Measurements from ENCODE around the gene EXOC6B. TPM values are rescaled to one million over a fixed set of nuclear protein-coding genes. Genes with fewer than 3 reads are reported as not detected.

Gene EXOC6B
- total RNA-seq, 2 donors from 2014 or later: 48.2 to 65.4 TPM

DNA sequence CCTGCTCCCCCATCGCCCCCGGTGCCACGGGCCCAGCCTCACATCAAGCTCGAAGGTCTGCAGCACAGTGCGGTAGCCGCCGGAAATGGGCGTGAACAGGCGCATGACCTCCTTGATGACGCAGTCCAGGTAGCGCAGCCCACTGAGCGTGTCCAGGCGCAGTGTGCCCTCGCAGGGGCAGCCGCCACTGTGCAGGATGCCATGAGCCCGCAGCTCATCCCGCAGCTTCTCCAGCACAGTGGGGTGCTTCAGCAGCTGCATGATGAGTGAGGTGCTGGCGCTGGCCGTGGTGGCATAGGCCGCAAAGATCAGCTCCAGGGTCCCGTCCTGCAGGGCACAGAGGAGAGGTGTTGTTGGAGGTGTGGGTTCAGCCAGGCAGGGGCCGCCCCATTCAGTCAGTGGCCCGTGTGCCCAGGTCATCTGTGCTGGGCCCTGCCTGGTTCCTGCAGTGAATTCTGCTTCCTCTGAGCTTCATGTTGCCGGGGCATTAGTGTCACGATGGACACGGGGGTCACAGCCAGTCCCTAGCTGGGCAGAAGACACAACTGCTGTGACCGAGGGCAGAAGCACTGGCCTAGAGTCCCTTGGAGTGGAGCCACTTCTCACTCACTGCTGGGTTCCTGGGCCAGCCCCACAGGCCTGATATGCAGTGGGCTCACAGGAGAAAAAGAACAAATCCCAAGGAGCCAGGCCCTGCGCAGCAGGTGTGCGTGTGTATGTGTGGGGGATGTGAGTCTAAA, 692.7 kb downstream of the EXOC6B start:
- intact Hi-C loops (cut with DNase I): no loop called here
- no peak for DNase-seq (ENCODE audit: low spot score)

- intact Hi-C loops (cut with DNase I): no loop called here
- no peak for DNase-seq (ENCODE audit: low spot score)
Measured at GRCh38 chr2:72131916-72132841, 693.7 kb downstream of the EXOC6B start.

DNA sequence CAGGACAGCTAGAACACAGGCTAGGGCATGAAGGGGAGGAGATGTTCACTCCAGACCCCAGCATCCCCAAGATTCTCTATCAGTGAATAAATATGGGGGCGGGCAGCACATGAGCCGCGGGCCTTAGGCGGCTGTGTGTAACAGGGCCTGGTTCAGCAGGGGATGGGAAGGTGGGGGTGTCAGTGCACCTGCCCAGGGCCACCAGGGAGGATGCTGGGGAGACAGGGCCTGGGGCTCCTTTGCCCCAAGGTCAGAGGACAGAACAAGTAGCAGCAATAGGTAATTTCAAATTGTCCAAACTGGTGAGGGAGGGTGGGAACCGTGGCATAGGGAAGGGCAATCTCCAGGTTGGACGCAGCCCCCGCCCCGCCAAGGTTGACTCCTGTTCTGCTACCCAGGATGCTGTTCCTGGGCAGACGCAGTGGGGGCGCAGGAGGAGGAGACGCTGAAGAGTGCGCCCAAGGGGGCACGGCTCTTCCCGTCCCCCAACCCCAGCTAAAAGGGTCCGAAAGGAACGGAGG, 694.4 kb downstream of the EXOC6B start:
- intact Hi-C loops (cut with DNase I): no loop called here
- DNase-seq (ENCODE audit: low spot score): no peak

DNA sequence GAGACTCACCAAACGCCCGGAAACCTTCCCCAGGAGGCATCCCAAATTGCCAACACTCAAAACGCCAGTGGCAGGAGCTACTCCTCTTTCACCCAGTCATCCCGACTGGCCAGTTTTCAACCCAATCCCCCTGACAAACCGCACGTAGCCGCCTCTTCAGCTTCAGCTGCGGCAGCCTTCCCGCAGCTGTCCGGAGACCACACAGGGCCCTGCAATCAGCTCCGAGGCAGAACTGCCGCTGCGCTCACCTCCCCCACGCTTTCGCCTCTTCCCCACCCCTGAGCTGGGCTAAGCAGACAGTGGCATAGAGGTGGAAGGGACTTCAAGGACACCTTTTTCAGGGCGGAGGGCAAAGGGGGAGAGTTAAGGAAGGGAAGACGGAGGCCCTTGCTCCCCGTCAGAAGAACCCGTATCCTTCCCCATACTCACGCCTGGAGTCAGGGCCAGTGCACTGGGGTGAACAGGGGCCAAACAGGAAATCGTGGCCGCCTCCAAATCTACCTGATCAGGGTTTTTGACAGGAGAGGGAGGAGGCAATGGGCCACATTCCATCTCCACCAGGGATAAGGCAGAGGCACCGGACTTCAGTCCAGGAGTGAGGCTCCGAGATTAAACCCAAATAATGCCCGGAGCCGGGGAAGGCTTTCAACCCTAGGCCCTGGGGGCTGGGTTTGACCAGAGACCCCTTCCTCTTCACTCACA, 695.0 kb downstream of the EXOC6B start:
- intact Hi-C loops (cut with DNase I): no loop called here
- DNase-seq (ENCODE audit: low spot score): no peak

DNA sequence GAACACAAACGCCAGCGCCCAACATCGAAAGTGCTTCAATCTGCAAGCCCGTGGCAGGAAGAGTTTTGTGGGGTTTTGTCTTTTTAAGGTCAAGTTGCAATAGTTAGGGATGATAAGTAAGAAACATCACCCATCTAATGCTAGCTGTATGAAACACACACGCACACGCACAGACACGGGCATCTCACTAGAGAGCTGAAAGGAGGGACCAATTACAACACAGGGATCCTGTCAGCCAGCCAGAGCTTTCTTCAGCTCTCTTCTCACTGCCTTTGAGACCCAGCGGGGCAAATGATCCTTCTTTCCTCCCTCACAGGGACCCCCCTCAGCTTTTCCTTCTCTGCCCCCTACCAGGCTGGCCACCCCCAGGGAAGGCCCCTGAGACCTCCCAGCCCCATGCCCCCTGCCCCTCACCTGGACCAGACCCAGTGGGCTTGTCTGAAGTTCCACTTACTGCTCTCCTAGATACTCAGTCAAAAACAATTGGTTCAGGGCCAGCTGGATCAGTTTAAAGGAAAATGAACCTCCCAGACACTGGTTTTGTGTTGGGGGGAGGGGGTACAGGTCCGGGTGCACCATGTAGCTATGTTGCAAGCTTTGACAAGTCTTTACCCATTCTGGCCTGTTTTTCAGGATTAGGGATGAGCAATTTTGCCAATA, 696.0 kb downstream of the EXOC6B start:
- intact Hi-C loops (cut with DNase I): no loop called here
- peak; percentile 22 for DNase-seq (ENCODE audit: low spot score)

GRCh38 chr2:72128843-72129227, 697.0 kb downstream of the EXOC6B start:
- intact Hi-C loops (cut with DNase I): no loop called here
- no peak for DNase-seq (ENCODE audit: low spot score)

GRCh38 chr2:72128059-72128842, 697.6 kb downstream of the EXOC6B start:
- peak; percentile 50 for DNase-seq (ENCODE audit: low spot score)
- intact Hi-C loops (cut with DNase I): no loop called here

DNA sequence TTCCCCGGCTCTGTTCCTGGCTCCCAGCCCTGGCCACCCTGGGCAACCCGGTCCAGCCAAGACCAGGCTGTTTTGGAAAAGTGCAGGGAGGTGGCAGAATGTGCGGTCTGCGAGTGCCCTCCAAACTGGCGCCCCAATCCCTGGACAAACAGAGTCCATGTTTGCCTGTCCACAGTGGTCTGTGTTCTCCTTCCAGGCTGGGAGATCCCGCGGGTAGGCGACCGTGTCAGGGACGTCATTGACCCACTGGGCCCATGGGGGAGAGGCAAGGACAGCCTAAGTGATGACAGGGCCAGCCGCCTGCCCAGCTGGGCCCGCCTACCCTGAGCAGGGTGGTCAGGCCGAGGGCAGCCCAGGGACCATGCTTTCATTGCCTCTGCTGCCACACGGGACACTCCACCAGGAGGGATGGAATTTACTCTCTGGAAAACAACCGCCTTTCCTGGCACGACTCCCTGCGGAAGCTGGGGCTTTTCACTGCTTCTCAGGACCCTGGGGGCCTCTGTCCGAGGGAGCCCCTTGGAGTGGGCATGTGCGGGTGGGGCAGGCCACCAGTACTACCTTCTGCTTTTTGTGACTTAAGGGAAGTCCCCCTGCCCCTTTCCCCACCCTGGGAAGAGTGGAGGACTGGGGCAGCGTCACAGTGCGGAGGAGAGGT, 698.3 kb downstream of the EXOC6B start:
- DNase-seq (ENCODE audit: low spot score): peak; percentile 59
- intact Hi-C loops (cut with DNase I): no loop called here

GRCh38 chr2:72126186-72127100, 699.4 kb downstream of the EXOC6B start:
- no peak for DNase-seq (ENCODE audit: low spot score)
- intact Hi-C loops (cut with DNase I): no loop called here

Other genes with a start within 250 kb of the EXOC6B start
- gene SPR, start 61.4 kb upstream of the EXOC6B start, total RNA-seq: 10 to 100 TPM; 14.3 to 15.7 TPM
- gene EMX1, start 91.5 kb upstream of the EXOC6B start, total RNA-seq: not detected
- 10 to 100 TPM; 10.3 to 10.9 TPM for gene SFXN5, start 245.7 kb upstream of the EXOC6B start, total RNA-seq